Activated CD8-positive, alpha-beta T cell treated with anti-CD3 and anti-CD28 coated beads for 36 hours (primary cell): Measurements from ENCODE around the gene CYP2R1. TPM values are rescaled to one million over a fixed set of nuclear protein-coding genes. Genes with fewer than 3 reads are reported as not detected.

Source experiments
- ATAC-seq: fragments of 200-7000 bp; cut with Tn5 transposase; one replicate; pipeline ENCODE4 v1.10.0; 2021; ENCODE audit warnings: mild to moderate bottlenecking, moderate library complexity
- CTCF ChIA-PET: fragments of 350-600 bp; sonication (Branson Sonifier 250); formaldehyde crosslinking; loops from one replicate; lab custom pipeline; 2021; ENCODE audit warnings: antibody characterized with exemption; lab: Charles Lee
- POLR2A ChIA-PET: fragments of 350-600 bp; sonication (Branson Sonifier 250); formaldehyde crosslinking; loops from one replicate; lab custom pipeline; 2021; ENCODE audit warnings: antibody characterized with exemption; lab: Charles Lee
- DNase-seq: peaks from one replicate; pipeline ENCODE4 v3.0.0-alpha.2; 2020
- H3K27ac Mint-ChIP-seq: one replicate; pipeline ENCODE4 v1.8.0; 2021; ENCODE audit warnings: mild to moderate bottlenecking, mixed read lengths
- H3K27me3 Mint-ChIP-seq: one replicate; pipeline ENCODE4 v1.8.0; 2021; ENCODE audit warnings: mixed read lengths
- H3K36me3 Mint-ChIP-seq: one replicate; pipeline ENCODE4 v1.8.0; 2021; ENCODE audit warnings: low read depth, mixed read lengths
- H3K4me1 Mint-ChIP-seq: one replicate; pipeline ENCODE4 v1.8.0; 2021; ENCODE audit warnings: low read depth, mixed read lengths
- H3K4me3 Mint-ChIP-seq: one replicate; pipeline ENCODE4 v1.8.0; 2021; ENCODE audit warnings: mild to moderate bottlenecking, moderate library complexity, mixed read lengths
- H3K9me3 Mint-ChIP-seq: one replicate; pipeline ENCODE4 v1.8.0; 2021; ENCODE audit warnings: mixed read lengths
- intact Hi-C: fragments of 100-400 bp; cut with micrococcal nuclease; formaldehyde crosslinking; loops from one replicate; pipeline ENCODE4 v1.10.0; 2022
- total RNA-seq, 2 experiments: library from RNA; stranded (reverse); gene quantifications; one replicate each; pipeline ENCODE4 v1.2.3, GENCODE V29; 2021
- TF ChIP-seq, protein P1 (sequence below): fragments of 200-600 bp; IDR thresholded peaks from one replicate; pipeline ENCODE4 v1.8.0; 2022; ENCODE audit warnings: antibody characterized with exemption, mild to moderate bottlenecking

CYP2R1 gene
- total RNA-seq, 2 experiments from 2014 or later = 12.9 to 13.9 TPM

DNA sequence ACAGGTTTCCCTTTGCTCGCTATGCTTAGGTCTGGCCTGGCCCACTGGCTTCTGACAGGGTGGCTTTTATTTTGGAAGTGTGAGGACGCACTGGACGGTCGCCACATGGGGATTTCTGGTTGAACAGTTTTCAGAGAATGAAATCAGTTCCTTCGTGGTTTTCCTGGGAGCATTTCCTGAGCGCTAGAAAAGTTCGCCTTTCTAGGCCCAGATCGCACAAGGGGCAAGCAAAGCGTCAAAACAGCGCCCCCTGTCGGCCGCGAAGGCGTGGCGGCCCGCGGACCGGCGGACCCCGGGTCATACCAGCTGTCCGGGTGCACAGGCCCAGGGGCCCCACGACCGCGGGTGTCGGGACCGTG, 12.7 kb upstream of the CYP2R1 start:
- Mint-ChIP-seq H3K9me3 (no peaks in the 10 kb centered on the region), H3K36me3 (no peaks in the 10 kb centered on the region), H3K4me1 (peaks cover 50% of the 10 kb centered on the region), H3K27me3 (no peaks in the 10 kb centered on the region), H3K4me3 (peak overlapping the region; percentile 93), H3K27ac (peak overlapping the region; percentile 86)
- ChIA-PET POLR2A (interaction anchor here (1.3 to 4.3 kb wide), 3 partner anchors 13 to 260 kb away, joined by 3 to 23 read pairs (median 4); partner anchors contain the start of genes CALCB, CYP2R1 and PDE3B), CTCF (interaction anchor here (0.8 to 8.1 kb wide), 18 partner anchors 10 to 411 kb away, joined by 3 to 214 read pairs (median 6); partner anchors contain the start of genes COPB1, CYP2R1, PDE3B and PSMA1)
- ATAC-seq = peak; percentile 40
- intact Hi-C loops = loop anchor here (2.0 to 5.0 kb wide), 6 partner anchors 68 to 382 kb away; partner anchors contain the start of genes CALCA, PDE3B and PSMA1
- TF ChIP-seq, protein P1, sequence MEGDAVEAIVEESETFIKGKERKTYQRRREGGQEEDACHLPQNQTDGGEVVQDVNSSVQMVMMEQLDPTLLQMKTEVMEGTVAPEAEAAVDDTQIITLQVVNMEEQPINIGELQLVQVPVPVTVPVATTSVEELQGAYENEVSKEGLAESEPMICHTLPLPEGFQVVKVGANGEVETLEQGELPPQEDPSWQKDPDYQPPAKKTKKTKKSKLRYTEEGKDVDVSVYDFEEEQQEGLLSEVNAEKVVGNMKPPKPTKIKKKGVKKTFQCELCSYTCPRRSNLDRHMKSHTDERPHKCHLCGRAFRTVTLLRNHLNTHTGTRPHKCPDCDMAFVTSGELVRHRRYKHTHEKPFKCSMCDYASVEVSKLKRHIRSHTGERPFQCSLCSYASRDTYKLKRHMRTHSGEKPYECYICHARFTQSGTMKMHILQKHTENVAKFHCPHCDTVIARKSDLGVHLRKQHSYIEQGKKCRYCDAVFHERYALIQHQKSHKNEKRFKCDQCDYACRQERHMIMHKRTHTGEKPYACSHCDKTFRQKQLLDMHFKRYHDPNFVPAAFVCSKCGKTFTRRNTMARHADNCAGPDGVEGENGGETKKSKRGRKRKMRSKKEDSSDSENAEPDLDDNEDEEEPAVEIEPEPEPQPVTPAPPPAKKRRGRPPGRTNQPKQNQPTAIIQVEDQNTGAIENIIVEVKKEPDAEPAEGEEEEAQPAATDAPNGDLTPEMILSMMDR = peak; percentile 95
- peak; percentile 88 for DNase-seq

DNA sequence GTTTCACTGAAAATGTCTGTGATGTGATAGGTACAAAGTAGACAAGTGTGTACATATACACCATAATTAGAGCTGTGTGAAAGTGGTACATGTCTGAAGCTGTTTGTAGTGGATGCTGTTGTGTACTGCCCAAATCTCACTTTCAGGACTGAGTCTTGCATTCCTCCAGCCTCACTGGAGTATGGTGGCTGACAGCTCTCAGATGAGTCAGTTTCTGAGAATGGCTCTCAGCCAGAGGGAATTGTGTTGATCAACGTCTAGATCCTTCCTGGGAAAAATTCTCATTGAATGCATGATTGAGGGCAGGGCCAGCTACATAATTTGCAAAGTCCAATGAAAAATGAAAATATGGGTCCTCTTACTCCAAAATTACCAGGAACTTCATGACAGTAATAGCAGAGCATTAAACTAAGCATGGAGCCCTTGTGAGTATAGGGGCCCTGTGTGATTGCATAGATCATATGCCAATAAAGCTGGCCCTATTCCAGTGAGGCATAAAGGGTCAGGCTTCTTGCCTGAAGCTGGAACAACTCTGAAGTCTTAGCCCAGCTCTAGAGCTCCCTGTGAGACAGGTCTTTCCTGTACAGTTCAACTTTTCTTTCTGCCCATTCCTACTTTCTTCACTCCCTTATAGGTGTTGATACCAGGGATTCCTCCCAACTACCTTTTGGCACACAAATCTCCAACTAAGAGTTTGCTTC, 10.8 kb upstream of the CYP2R1 start:
- Mint-ChIP-seq H3K36me3 (no peaks in the 10 kb centered on the region), H3K27me3 (no peaks in the 10 kb centered on the region), H3K27ac (no peak overlapping the region), H3K4me3 (no peak overlapping the region), H3K9me3 (no peaks in the 10 kb centered on the region), H3K4me1 (peaks cover 39% of the 10 kb centered on the region)
- intact Hi-C loops = no loop called here
- POLR2A ChIA-PET = interaction anchor here (0.9 to 1.0 kb wide), 2 partner anchors 10 to 11 kb away, joined by 3 to 4 read pairs; partner anchors contain the start of gene CYP2R1
- CTCF ChIA-PET = interaction anchor here (0.7 to 8.1 kb wide), 12 partner anchors 9 to 383 kb away, joined by 3 to 214 read pairs (median 4); partner anchors contain the start of genes CYP2R1 and PSMA1
- ATAC-seq (no peak), DNase-seq (no peak)
- TF ChIP-seq, protein P1 = no peak

DNA sequence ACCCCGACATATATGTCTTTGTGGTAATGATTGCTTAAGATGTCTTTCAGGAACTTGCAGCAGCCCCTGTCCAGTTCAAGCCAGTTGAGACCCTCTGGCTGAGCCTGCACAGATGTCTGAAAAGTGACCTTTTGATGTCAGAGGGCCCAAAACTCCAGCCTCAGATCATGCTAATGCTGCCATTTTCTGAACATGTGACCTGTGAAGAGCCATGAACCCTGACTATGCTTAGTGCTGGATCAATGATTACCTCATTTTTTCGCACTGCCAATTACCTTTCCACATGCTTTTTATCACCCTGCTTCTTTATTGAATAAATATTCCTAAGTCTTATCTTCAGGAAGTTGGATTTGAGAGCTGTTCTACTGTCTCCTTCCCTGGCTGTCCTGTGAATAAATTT, 6.9 kb upstream of the CYP2R1 start:
- peaks cover 24% of the 10 kb centered on the region for H3K4me1 Mint-ChIP-seq
- TF ChIP-seq, protein P1 = no peak
- ATAC-seq (no peak), DNase-seq (no peak)
- CTCF ChIA-PET = interaction anchor here (2.1 kb wide), 1 partner anchor 9 kb away, joined by 11 read pairs; no protein-coding TSS in a partner anchor
- no peaks in the 10 kb centered on the region for H3K36me3 Mint-ChIP-seq
- H3K9me3 Mint-ChIP-seq = no peaks in the 10 kb centered on the region
- H3K27ac Mint-ChIP-seq = no peak overlapping the region
- H3K4me3 Mint-ChIP-seq = no peak overlapping the region
- no peaks in the 10 kb centered on the region for H3K27me3 Mint-ChIP-seq
- POLR2A ChIA-PET = interaction anchor here (0.5 kb wide), 1 partner anchor 74 kb away, joined by 4 read pairs; no protein-coding TSS in a partner anchor
- intact Hi-C loops = loop anchor here (10.0 kb wide), 1 partner anchor 134 kb away; no protein-coding TSS in a partner anchor

DNA sequence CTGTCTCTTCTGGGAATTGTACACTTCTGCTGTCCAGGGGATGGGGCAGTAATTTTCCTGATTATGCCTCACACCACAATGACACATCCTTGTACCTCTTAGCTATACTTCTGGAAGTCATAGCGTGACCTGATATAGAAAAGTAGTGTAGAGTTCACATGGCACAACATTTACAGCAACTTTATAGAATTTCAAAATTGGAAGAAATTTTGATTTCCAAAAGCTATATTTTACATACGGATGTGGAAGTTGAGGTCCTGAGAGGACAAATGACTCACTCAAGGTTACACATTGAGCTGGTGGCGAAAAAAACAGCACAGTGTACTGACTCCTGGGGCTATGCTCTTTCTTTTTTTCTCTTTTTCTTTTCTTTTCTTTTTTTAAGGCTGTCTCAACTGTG, 6.3 kb upstream of the CYP2R1 start:
- no peak overlapping the region for H3K4me3 Mint-ChIP-seq
- ATAC-seq (no peak), DNase-seq (no peak)
- peaks cover 25% of the 10 kb centered on the region for H3K4me1 Mint-ChIP-seq
- intact Hi-C loops = loop anchor here (10.0 kb wide), 1 partner anchor 134 kb away; no protein-coding TSS in a partner anchor
- H3K9me3 Mint-ChIP-seq = no peaks in the 10 kb centered on the region
- ChIA-PET POLR2A (interaction anchor here (0.5 kb wide), 1 partner anchor 73 kb away, joined by 4 read pairs; no protein-coding TSS in a partner anchor), CTCF (interaction anchor here (2.1 kb wide), 1 partner anchor 10 kb away, joined by 11 read pairs; no protein-coding TSS in a partner anchor)
- no peaks in the 10 kb centered on the region for H3K36me3 Mint-ChIP-seq
- no peaks in the 10 kb centered on the region for H3K27me3 Mint-ChIP-seq
- H3K27ac Mint-ChIP-seq = no peak overlapping the region
- TF ChIP-seq, protein P1 = no peak
